Ishikawa (cell line): Measurements from ENCODE around the gene NMT2.

Experiments
- CEBPB ChIP-seq: IDR thresholded peaks from 2 replicates; pipeline ENCODE4 v1.6.1; 2012
- FOXM1 ChIP-seq: IDR thresholded peaks from 2 replicates; pipeline ENCODE4 v1.6.1; 2012; ENCODE audit warnings: low read depth, borderline replicate concordance
- REST ChIP-seq: IDR thresholded peaks from 2 replicates; pipeline ENCODE4 v1.6.1; 2012; ENCODE audit warnings: low read depth, mild to moderate bottlenecking
- TCF12 ChIP-seq: IDR thresholded peaks from 2 replicates; pipeline ENCODE4 v1.6.1; 2012; ENCODE audit warnings: low read depth
- ZBTB7A ChIP-seq: IDR thresholded peaks from 2 replicates; pipeline ENCODE4 v1.6.1; 2012; ENCODE audit warnings: low read depth

DNA sequence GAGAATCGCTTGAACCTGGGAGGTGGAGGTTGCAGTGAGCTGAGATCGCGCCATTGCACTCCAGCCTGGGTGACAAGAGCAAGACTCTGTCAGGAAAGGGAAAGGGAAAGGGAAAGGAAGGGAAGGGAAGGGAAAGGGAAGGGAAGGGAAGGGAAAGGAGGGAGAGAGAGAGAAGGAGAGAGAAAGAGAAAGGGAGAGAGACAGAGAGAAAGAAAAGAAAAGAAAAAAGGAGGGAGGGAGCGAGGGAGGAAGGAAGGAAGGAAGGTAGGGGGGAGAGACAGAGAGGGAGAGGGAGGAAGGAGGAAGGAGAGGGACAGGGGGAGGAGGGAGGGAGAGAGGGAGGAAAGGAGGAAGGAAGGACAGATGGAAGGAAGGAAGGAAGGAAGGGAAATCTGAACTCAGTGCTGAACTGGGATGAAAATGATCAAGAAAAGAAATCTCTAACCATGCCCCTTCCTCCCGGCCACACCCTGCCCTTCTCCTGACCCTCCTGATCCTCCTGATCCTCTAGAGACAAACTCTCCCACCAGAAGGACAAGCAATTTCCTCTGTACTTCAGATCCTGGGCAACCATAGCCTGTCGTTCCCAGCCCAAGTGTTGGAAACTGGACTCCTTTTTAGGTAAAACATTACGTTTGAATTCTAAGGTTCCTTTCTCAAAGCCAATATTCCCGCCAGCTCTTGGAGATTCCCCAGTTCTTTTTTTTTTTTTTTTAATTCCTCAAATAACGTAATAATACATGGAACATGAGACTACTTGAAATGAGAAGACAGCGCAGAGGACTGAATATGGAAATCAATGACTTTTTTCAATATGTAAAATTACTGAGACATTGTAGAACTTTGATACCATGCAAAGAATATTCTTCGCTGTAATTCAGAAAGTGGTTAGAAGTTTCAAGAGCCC lies 32.1 kb downstream of the NMT2 start:
- TF ChIP-seq REST (no peak), FOXM1 (no peak), CEBPB (no peak), TCF12 (no peak), ZBTB7A (no peak)
